ENCODE measurements around the gene HOXD13.

Gene HOXD13

DNA sequence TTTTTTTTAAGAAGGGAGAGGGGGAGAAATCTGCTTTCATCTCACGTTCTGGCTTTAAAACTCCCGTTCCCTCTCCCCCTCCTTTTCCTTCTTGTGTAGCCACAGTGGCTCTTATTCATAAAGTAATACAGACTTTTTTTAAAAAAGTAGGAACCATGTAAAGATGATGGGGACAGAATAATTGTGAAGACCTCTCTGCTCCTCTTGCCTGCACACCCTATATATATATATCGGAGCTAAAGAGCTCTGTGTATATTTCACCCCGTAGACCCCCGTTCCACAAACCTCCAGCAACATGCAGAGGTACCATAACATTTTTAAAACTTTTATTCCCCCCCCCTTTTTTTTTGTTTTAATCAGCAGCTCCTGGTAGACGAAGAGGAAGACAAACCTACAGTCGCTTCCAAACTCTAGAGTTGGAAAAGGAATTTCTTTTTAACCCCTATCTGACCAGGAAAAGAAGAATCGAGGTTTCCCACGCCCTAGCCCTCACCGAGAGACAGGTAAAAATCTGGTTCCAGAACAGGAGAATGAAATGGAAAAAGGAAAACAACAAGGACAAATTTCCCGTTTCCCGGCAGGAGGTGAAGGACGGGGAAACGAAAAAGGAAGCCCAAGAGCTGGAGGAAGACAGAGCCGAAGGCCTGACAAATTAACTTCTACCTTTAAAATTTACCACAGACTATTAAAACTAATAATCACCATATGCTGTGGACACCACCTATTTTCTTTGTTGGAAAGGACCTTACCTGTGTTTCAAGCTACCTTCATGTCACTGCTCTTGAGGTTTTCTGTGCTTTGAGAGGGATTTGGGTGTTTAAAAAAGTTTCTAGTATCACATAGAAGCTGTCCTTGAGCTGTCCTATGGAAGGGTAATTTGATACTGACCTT, 38.7 kb downstream of the HOXD13 start:
- no peak for DNase-seq (ENCODE audit: low read depth, low spot score)

DNA sequence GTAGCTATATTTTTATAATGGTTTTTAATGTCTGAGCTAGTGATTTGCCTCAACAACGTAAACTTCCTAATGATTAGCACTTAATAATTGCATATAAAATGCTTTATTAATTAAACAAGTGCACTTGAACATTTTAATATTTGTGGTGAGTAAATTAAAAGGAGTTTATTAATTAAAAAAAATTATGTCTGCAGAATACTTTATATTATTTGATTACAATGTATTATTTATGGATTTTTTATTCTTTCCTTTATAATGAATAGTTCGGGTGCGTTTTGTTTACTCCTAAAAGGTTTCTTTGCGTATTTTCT, 39.3 kb downstream of the HOXD13 start:
- no peak for DNase-seq (ENCODE audit: low read depth, low spot score)

DNA sequence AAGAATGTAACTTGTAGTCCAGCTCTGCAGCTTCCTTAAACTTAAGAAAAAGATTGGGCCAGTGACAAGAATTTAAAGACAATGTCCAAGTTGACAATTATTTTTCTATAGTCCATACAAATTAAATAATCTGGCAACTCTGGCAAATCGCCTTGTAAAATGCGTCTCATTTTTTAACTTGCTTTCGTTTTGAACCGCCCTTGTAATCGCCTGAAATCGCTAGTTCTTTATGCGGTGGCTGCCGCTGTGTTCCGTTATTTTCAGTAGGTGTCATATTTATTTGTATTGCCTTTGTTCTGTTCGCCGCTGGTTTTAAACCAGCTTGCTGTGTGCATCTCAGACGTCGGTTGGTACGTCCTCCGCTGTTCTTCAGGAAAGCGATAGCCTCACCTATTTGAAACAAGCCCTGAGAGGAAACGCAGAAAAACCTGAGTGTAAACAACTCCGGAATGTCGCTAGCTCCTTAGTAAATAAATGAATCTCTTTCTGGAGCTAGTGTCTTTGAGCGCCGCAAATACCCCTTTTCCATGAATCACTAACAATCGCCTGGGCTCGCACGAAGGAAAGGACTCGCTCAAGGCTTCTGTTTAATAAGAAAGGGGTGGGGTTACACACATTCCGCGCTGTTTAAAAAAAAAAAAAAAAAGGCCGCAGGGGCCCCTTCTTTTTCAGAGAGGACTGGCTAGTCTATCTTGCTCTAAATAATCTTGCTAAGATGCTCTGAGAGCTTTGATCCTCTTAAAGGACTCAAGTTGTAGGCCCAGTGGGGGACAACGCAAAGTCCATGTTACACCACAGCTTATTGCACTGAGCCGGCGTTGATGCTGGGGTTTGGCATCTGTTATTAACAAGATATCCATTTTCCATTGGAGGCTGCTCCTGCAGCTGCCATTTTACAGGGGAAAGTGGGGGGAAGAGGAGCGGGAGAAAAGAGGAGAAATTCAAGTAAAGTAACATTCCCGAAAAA, 40.0 kb downstream of the HOXD13 start:
- DNase-seq (ENCODE audit: low read depth, low spot score): no peak

DNA sequence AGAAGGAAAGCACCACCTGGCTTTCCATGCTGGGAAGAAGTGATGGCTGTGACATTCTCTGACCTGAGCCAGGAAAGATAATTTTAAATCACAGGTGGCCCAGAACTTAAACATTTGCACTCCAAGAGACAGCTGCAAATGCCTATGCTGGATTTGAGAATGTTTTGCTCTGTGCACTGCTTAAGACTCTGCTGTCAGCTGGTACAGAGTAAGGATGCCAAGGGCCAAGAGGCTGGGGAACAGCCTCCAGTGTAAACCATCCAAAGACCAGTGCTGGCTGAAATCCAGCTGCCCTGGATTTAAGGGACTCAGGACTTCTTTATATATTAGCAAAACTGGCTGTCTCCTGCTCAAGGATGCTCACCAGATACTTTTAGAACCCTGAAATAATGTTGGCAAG, 40.9 kb downstream of the HOXD13 start:
- no peak for DNase-seq (ENCODE audit: low read depth, low spot score)

DNA sequence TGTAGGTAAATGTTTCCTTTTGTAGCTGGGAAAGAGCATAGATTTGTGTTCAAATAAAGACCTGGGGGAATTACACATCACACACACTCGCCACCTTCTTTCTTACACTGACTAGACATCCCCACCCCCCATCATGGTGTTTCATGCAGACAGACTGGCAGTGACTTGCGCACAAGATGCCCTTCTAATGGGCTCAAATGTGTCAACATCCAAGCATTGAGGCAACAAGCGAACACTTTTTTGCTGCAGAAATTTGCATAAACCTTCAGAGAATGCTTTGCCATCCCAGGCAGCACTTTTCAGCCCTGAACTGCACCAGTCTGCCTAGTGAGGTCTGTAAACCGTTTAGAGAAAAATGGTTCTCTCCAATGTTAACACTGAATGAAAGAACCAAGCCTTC, 41.5 kb downstream of the HOXD13 start:
- DNase-seq (ENCODE audit: low read depth, low spot score): no peak

DNA sequence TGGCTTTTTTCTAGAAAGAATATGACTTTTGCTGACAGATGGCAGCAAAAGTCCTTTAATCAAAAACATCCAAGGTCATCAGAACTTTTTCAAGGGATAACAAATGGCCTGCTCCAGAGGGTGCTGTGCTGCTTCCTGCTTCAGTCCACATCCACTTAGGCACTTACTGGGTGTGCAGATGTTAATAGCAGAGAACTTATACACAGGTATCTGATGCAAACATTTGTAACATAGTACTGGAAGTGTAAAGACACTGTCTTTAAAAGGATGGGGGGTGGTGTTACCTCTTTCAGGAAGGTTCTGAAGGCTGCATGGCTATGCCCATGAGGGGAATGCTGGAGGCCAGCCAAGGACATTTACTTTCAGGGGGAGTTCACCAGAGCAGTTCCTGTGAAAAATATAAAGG, 42.5 kb downstream of the HOXD13 start:
- DNase-seq (ENCODE audit: low read depth, low spot score): no peak

DNA sequence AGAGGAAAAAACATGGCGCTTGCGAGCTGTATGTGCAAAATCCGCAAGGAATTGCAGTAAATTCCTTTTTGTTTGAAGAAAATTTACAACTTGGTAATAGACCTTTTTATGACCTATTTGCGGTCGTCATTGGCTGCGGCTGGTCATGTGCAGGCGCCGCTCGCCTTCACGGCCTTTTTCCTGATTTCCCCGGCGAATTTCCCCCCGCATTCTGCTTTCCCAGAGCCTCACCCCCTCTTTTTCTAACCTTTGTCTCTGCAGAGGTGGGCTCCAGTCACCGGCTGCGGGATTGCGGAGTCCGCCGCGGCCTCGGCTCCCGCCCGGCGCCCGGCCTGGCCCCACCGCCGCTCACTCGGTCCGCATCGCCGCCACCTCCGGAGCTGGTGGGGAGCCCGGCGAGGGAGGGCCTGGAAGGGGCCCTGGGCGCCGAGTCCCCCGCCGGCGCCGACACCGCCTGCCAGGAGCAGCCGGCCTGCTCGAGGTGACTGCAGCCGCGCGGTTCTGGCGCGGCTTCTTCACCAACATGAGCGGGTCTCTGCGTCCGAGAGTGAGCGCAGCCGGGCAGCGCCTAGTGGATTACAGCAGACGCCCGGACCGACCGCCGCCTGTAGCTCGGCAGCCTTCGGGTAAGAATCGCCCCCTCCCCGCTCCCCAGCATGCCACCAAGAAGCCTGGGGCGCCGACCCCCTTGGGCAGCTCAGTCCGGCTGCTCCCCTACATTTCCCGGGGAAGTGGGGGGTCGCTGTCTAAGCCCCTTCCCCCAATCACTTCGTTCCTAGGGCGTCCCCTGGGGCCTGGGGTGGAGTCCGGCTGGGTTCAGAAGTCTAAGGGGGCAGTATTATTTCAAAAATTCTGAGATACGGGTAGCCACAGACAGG, 44.1 kb downstream of the HOXD13 start:
- no peak for DNase-seq (ENCODE audit: low read depth, low spot score)

DNA sequence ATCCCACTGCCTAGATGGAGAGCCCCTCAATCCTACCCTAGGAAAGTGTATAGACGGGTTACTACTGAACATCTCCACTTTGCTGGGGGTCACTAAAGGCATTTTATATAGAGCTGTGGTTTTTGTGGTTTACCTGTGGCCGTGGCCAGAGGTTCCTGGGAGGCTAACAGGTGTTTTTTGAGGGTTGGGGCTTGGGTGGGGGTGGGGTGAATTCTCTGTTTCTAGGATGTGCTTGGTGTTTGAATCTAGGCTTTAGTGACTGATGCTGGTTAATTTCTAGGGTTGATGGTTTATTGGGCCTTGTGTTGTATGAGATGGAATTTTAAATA, 44.7 kb downstream of the HOXD13 start:
- DNase-seq (ENCODE audit: low read depth, low spot score): no peak

DNA sequence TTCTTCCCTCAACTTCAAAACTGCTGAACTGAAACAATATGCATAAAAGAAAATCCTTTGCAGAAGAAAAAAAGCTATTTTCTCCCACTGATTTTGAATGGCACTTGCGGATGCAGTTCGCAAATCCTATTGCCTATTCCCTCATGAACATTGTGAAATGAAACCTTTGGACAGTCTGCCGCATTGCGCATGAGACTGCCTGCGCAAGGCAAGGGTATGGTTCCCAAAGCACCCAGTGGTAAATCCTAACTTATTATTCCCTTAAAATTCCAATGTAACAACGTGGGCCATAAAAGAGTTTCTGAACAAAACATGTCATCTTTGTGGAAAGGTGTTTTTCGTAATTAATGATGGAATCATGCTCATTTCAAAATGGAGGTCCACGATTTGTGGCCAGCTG, 45.4 kb downstream of the HOXD13 start:
- no peak for DNase-seq (ENCODE audit: low read depth, low spot score)

DNA sequence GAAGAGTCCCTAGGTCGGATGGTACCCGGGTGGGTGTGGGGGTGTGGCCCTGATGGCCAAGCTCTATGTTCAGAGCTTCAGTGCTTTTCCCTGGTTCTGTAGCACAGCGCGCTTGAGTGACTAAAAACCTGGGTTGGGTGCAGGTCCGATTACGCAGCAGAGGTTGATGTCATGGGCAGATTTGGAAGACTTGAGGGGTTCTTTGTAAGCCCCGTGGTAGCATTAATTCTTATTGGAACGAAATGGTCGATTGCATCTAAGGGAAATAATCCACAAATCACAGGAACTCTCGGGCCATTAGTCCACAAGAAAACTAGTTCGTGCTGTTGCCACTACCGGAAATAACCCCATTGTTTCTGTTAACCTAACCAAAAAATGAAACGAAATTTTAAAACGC, 46.0 kb downstream of the HOXD13 start:
- no peak for DNase-seq (ENCODE audit: low read depth, low spot score)

DNA sequence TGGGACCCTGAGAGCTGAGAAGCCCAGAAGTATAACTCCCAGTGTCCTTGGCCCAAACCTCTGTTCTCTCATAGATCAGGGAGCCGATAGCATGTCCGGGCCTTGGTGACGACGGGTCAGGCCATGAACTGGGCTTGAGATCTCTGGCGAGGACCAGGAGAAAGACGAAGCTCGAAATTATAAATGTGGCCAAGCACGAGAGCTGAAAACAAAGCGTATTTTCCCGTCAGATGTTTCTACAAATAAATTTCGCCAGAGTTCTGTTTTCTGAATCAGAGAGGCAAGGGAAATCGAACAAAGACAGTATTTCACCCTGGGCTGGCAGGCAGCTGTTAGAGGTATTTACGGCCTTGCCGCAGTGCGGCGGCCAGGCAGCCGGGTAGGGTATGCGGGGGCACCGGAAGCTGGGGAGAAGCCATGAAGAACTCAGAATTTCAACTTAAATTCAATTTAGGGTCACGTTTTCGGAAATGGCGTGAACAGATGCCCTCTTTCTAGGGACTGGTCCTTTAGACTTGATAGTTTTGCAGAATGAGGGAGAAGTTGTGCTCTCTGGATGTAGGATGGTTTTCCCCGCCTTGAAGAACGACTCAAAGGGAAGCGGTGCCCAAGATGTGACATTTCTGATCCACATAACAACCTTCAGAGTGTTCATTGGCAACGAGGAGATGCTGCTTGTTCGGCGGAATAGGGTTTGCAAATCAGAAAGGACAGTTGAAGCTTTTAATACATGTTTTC, 46.6 kb downstream of the HOXD13 start:
- no peak for DNase-seq (ENCODE audit: low read depth, low spot score)

DNA sequence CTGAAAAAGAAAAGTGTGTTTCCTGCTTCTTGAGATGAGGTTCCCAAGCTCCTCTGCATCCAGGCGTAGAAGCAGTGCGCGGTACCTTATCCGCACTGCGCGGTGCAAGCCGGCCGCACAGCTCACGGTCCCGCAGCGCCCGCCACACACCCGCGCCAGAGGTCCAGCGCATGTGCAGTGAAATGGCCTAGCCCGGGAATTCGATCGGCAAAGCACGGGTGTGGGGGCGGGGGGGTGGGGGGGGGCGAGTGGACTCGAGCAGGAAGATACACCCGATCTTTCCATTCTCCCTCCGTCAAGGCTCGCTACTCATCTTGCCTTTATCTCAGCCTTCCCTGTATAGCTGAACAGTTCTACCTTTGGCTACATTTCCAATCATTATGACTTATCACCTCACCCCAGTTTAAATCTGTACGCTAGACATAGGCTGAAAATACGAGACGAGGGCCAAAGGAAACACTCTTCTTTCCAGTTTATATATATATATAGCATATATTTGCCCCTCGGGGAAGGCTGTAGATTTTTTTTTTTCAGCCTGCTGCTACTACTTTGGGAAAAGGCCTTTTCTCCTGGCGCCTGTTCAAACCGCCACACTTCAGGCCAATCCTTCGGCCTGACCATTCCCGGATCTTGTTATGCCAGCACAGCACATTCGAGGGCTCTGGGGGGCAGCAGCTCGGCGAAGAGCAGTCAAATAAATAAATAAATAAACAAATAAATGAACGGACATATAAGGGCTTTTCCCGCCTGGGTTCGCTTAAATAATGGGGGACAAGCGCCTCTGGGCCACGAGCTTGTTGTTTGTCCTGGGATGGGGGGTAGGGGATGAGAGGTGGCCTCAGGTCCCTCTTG, 47.4 kb downstream of the HOXD13 start:
- no peak for DNase-seq (ENCODE audit: low read depth, low spot score)

DNA sequence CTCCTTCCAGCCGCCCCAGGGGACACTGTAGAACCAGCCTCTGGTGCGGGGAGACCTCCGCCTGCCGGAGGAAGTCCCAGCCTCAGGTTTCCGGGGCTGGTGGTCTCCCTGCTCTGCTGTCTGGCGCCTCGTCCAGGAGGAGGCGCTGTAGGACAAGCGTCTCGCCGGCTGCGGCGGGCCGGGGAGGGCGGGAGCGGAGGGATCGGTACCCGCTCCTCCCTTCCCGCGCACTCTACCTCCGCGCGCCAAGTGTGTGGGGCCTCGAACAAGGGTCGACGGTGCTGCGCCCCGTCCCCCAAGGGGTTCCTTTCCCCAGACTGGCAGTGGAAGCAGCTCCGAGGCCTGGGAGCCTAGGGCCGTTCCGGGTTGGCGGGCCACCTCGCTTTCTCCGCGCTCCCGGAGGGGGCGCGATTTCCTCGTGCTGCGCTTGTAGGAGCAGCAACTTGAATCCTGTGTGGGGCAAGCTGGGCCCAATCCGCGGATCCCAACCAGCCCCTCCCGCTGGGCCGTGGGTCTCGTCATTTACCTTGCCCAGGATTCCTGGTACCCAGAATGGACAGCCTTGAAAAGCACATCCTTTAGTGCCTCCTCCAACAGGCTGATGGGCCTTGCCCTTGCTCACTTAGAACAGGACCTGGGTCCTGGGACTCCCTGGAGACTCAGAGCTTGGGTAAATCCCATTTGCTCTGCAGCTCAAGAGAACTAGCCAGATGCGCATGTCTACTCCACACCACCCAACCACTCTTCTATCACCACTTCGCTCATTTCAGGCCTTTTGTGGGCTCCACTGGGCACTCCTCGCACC, 48.2 kb downstream of the HOXD13 start:
- DNase-seq (ENCODE audit: low read depth, low spot score): no peak

DNA sequence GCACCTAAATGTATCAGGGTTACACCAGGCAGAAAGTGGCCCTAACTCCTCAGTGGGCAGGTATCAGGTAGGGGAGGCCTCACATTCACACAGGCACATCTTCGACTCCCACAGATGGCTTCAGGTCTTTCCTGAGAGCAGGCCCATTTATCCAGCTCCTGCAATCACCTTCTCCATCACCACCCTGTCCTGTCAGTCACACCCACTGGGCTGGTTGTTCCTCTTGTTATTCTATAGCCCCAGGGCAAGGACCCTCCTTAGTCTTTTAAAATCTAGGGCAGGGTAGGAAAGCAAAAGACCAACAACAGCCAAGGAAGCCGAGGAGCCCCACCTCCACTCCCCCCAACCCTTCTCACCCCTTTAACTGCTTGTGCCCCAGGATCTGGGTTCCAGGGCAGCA, 49.8 kb downstream of the HOXD13 start:
- no peak for DNase-seq (ENCODE audit: low read depth, low spot score)
